GM20000 (cell line): ENCODE results near the gene RBMS3.

Experiments
- DNase-seq: peaks from one replicate; pipeline ENCODE4 v3.0.0; 2012; ENCODE audit warnings: low spot score
- CTCF ChIP-seq: IDR thresholded peaks from 2 replicates; pipeline ENCODE4 v1.5.1; 2012; ENCODE audit warnings: mild to moderate bottlenecking, control low read depth; ENCODE audit errors: extremely low read depth, missing control alignments

Gene RBMS3

GRCh38 chr3:29344154-29344553 lies 63.3 kb downstream of the RBMS3 start:
- TF ChIP-seq CTCF, result no peak
- no peak for DNase-seq

- no peak for DNase-seq
- TF ChIP-seq CTCF, result no peak
Measured at GRCh38 chr3:29344935-29345334, 64.1 kb downstream of the RBMS3 start.

- no peak for TF ChIP-seq CTCF
- no peak for DNase-seq
Measured at GRCh38 chr3:29345516-29346300, 64.8 kb downstream of the RBMS3 start.

- TF ChIP-seq CTCF, result no peak
- no peak for DNase-seq
Measured at GRCh38 chr3:29346828-29347227, 66.0 kb downstream of the RBMS3 start.

GRCh38 chr3:29347412-29347811 lies 66.5 kb downstream of the RBMS3 start:
- no peak for TF ChIP-seq CTCF
- DNase-seq, result no peak

GRCh38 chr3:29348316-29348715 lies 67.4 kb downstream of the RBMS3 start:
- no peak for DNase-seq
- no peak for TF ChIP-seq CTCF

GRCh38 chr3:29349049-29349448 lies 68.2 kb downstream of the RBMS3 start:
- DNase-seq, result no peak
- no peak for TF ChIP-seq CTCF
